Esophagus squamous epithelium (tissue), 5 donors: ENCODE data around the gene CATSPERZ. TPM values are rescaled to one million over a fixed set of nuclear protein-coding genes. Genes with fewer than 3 reads are reported as not detected.

ENCODE experiments used
- DNase-seq: peaks from one replicate; lab custom pipeline; 2025; lab: John Stamatoyannopoulos, UW
- H3K27ac ChIP-seq, 4 donors: fragments of 200-600 bp; sonication (generic); one replicate each; pipeline ENCODE4 v1.5.1; 2016 to 2019; ENCODE audit warnings: mild to moderate bottlenecking in 1 of 4
- H3K27me3 ChIP-seq, 4 donors: fragments of 200-600 bp; sonication (generic); 1 replicate in 3 of 4; 2 replicates in 1 of 4; pipeline versions ENCODE4 v1.5.1 to v1.6.0; 2017 to 2021; ENCODE audit warnings: antibody characterized with exemption in 1 of 4
- H3K36me3 ChIP-seq, 3 donors: fragments of 200-600 bp; sonication (generic); one replicate each; pipeline ENCODE4 v1.5.1; 2016 to 2019
- H3K4me1 ChIP-seq, 3 donors: fragments of 200-600 bp; sonication (generic); one replicate each; pipeline ENCODE4 v1.5.1; 2017 to 2019
- H3K4me3 ChIP-seq, 4 donors: fragments of 200-600 bp; sonication (generic); 1 replicate in 3 of 4; 2 replicates in 1 of 4; pipeline ENCODE4 v1.5.1; 2016 to 2019; ENCODE audit warnings: mild to moderate bottlenecking in 2 of 4, moderate library complexity in 1 of 4
- H3K9me3 ChIP-seq, 3 donors: fragments of 200-600 bp; sonication (generic); one replicate each; pipeline ENCODE4 v1.5.1; 2016 to 2019
- CTCF ChIP-seq, 6 experiments: fragments of 450-650 bp in 4 of 6; fragments of 200-600 bp in 2 of 6; sonication (generic) in 2 of 6; IDR thresholded peaks; one replicate each; pipeline ENCODE4 v1.5.1; 2016 to 2019; ENCODE audit warnings: antibody characterized with exemption in 6 of 6, mild to moderate bottlenecking in 4 of 6, moderate library complexity in 4 of 6
- POLR2A ChIP-seq, 4 donors: fragments of 450-650 bp; IDR thresholded peaks; one replicate each; pipeline ENCODE4 v1.6.1; 2017; ENCODE audit warnings: antibody characterized with exemption in 4 of 4, mild to moderate bottlenecking in 4 of 4, moderate library complexity in 3 of 4
- WGBS, 2 donors: methylation state at CpG; one replicate each; pipeline ENCODE4 v1.1.5; 2018; 5-methylcytosine and 5-hydroxymethylcytosine counted together
- intact Hi-C: fragments of 100-400 bp; cut with DNase I; formaldehyde crosslinking; loops from one replicate; pipeline ENCODE4 v1.15.0; 2022
- total RNA-seq, 4 donors: library from RNA; depleted of rRNA; stranded (reverse); fragments of >200 nt; gene quantifications; one replicate each; pipeline ENCODE4 v1.1.0, GENCODE V29; 2016
- donor health status: DM: yes; HTN: yes; CAD: no.

Gene CATSPERZ
- total RNA-seq, 4 donors from 2014 or later: not detected

DNA sequence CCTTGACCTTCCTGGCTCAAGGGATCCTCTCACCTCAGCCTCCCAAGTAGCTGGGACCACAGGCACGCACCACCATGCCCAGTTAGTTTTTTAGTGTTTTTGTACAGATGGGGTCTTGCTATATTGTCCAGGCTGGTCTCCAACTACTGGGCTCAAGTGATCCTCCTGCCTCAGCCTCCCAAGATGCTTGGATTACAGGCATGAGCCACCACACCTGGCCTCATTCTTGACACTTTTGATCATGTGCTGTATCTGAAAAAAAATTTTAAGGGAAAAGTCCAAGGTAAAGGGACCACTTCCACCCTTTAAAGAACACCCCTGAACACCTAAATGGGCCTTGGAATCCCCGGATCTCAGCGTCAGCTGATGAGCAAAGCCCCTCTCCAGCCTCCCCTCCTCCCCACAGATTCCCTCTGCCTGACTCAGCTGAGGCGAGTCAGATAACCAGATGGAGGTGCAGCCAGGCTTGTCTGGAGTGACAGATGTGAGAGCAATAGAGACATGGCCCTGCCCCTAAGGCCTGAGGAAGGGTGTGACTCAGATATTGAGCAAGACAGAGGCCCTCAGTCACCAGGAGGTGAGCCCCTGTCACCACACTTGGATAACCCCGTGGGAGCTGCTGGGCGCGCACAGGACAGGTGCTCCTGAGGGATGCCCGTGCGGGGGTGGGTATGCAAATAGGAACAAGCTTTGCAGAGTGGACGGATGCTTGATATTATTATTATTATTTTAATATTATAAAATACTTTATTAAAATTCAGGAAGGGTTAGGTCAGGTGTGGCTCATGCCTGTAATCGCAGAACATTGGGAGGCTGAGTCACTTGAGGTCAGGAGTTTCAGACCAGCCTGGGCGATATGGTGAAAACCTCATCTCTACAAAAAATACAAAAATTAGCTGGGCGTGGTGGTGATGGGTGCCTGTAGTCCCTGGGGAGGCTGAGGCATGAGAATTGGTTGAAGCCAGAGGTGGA is 34.9 kb downstream of the CATSPERZ start:
- DNase-seq: no peak
- H3K36me3 ChIP-seq: no peaks in the 10 kb centered on the region
- H3K27me3 ChIP-seq: no peaks in the 10 kb centered on the region
- peak overlapping the region; percentile 51 to 88 (median 76) for H3K27ac ChIP-seq
- WGBS, 2 donors: 21 to 34% methylated on average over 12 to 13 of the region's 13 CpGs
- intact Hi-C loops: no loop called here
- H3K4me3 ChIP-seq: no peak overlapping the region
- TF ChIP-seq POLR2A (IDR thresholded peaks at IDR 0.05) (no peak), CTCF (IDR thresholded peaks at IDR 0.05) (no peak)
- H3K9me3 ChIP-seq: no peaks in the 10 kb centered on the region
- H3K4me1 ChIP-seq: peaks cover 12 to 74% (median 20%) of the 10 kb centered on the region in 3 donors

DNA sequence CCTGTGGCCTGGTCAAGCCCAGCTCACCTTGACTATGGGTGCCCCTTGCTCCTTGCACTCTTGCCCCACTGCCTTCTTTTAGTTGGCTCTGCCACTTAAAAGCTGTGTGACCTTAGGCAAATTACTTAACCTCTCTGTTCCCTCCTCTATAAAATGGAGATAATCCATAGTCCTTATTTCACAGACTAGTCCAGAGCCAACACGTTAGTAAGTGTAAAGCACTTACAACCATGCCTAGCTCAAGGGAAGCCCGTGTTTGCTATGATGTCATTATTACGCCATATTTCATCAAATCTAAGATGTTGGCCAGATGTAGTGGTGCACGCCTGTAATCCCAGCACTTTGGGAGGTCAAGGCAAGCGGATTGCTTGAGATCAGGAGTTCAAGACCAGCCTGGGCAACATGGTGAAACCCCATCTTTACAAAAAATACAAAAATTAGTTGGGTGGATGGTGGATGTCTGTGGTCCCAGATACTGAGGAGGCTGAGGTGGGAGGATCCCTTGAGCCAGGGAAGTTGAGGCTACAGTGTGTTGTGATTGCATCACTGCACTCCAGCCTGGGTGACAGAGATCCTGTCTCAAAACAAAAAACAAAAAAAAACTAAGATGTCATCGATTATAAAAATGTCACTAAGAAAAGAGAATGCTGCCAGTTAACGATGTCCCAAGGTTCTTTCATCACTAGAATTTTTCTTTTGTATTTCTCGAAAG is 37.5 kb downstream of the CATSPERZ start:
- no peak for DNase-seq
- Histone ChIP-seq H3K9me3 (no peaks in the 10 kb centered on the region), H3K4me3 (no peak overlapping the region), H3K27me3 (no peaks in the 10 kb centered on the region), H3K27ac (peak overlapping the region in 3 of 4 donors; percentile 10 to 88 (median 57)), H3K4me1 (peaks cover 14 to 72% (median 17%) of the 10 kb centered on the region in 3 donors), H3K36me3 (no peaks in the 10 kb centered on the region)
- intact Hi-C loops: no loop called here
- no peak for TF ChIP-seq POLR2A (IDR thresholded peaks at IDR 0.05)
- TF ChIP-seq CTCF (IDR thresholded peaks at IDR 0.05): no peak
- 52 to 69% methylated on average over 7 of the region's 8 CpGs for WGBS, 2 donors

GRCh38 chr11:64338716-64339115 is 38.6 kb downstream of the CATSPERZ start:
- H3K27me3 ChIP-seq: no peaks in the 10 kb centered on the region
- H3K36me3 ChIP-seq: no peaks in the 10 kb centered on the region
- no peak for DNase-seq
- peaks cover 21 to 76% (median 22%) of the 10 kb centered on the region in 3 donors for H3K4me1 ChIP-seq
- intact Hi-C loops: no loop called here
- H3K9me3 ChIP-seq: no peaks in the 10 kb centered on the region
- H3K4me3 ChIP-seq: no peak overlapping the region
- WGBS, 2 donors: 75 to 83% methylated on average over 1 to 4 of the region's 8 CpGs
- peak overlapping the region; percentile 10 to 88 (median 36) for H3K27ac ChIP-seq
- TF ChIP-seq POLR2A (IDR thresholded peaks at IDR 0.05): no peak
- no peak for TF ChIP-seq CTCF (IDR thresholded peaks at IDR 0.05)

DNA sequence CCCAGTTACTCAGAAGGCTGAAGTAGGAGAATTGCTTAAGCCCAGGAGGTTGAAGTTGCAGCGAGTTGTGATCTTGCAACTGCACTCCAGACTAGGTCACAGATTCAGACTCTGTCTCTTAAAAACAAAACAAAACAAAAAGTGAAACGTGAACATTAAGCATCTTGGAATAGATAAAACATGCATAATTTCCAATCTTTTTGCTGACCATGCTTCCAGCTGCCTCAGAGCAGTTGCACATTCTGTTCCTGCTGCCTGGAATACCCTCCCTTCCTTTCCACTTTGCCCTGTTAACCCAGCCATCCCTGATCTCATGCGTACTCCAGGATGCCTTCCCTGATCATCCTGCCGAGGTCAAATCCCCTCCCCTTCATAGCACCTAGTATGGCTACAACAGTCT is 39.1 kb downstream of the CATSPERZ start:
- WGBS, 2 donors: 46 to 61% methylated on average over 4 of the region's 4 CpGs
- intact Hi-C loops: no loop called here
- peaks cover 21 to 76% (median 22%) of the 10 kb centered on the region in 3 donors for H3K4me1 ChIP-seq
- peak overlapping the region in 1 of 4 donors; percentile 37 for H3K4me3 ChIP-seq
- H3K27me3 ChIP-seq: no peaks in the 10 kb centered on the region
- peak overlapping the region; percentile 10 to 88 (median 62) for H3K27ac ChIP-seq
- no peaks in the 10 kb centered on the region for H3K36me3 ChIP-seq
- DNase-seq: no peak
- no peaks in the 10 kb centered on the region for H3K9me3 ChIP-seq
- TF ChIP-seq POLR2A (IDR thresholded peaks at IDR 0.05) (no peak), CTCF (IDR thresholded peaks at IDR 0.05) (no peak)
